Measurements from ENCODE around the gene PARD3.

PARD3 gene

DNA sequence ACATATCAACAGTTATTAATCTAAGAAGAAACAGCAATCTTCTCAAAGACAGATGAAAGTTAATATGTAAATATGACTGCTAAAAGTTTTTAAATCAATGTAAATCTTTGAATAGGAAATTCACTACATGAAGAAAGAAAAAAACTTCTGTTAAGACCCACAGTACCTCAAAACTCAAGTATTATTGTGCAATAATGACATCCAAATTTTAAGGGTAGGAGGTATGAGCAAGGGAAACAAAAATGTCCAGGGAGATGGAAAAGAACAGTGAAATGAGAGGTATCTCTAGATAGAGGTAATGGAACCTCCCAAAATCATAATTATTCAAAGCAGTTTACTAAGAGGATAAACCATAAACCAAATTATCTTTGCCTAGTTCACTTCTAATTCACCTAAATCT lies 436.8 kb downstream of the PARD3 start:
- POLR2A ChIA-PET = no interaction called here
- CTCF ChIA-PET = no interaction called here
- TF ChIP-seq, protein P1, sequence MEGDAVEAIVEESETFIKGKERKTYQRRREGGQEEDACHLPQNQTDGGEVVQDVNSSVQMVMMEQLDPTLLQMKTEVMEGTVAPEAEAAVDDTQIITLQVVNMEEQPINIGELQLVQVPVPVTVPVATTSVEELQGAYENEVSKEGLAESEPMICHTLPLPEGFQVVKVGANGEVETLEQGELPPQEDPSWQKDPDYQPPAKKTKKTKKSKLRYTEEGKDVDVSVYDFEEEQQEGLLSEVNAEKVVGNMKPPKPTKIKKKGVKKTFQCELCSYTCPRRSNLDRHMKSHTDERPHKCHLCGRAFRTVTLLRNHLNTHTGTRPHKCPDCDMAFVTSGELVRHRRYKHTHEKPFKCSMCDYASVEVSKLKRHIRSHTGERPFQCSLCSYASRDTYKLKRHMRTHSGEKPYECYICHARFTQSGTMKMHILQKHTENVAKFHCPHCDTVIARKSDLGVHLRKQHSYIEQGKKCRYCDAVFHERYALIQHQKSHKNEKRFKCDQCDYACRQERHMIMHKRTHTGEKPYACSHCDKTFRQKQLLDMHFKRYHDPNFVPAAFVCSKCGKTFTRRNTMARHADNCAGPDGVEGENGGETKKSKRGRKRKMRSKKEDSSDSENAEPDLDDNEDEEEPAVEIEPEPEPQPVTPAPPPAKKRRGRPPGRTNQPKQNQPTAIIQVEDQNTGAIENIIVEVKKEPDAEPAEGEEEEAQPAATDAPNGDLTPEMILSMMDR (IDR thresholded peaks at IDR 0.05; ENCODE audit: control extremely low read depth, extremely low read depth, low read depth, missing control alignments) = no peak
- no peak for DNase-seq (ENCODE audit: extremely low spot score)

DNA sequence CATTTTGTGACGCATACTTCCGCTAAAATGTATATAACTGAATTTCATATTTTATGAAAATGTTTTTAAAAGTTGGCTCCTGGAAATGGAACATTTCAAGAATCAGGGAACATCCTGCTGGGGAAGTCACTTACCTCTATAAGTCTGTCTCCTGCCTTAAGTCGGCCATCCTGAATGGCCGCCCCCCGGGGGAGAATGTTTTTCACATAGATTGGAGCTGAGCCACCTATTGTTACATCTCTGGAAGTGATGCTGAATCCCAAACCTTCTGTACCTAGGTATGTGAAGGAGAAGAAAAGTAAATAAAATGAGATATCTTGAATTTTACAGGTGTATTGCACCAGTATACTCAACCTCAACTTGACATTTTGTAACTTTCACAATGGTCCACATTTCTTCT lies 437.3 kb downstream of the PARD3 start:
- ChIA-PET CTCF (no interaction called here), POLR2A (no interaction called here)
- TF ChIP-seq, protein P1 (IDR thresholded peaks at IDR 0.05; ENCODE audit: control extremely low read depth, extremely low read depth, low read depth, missing control alignments) = no peak
- no peak for DNase-seq (ENCODE audit: extremely low spot score)

DNA sequence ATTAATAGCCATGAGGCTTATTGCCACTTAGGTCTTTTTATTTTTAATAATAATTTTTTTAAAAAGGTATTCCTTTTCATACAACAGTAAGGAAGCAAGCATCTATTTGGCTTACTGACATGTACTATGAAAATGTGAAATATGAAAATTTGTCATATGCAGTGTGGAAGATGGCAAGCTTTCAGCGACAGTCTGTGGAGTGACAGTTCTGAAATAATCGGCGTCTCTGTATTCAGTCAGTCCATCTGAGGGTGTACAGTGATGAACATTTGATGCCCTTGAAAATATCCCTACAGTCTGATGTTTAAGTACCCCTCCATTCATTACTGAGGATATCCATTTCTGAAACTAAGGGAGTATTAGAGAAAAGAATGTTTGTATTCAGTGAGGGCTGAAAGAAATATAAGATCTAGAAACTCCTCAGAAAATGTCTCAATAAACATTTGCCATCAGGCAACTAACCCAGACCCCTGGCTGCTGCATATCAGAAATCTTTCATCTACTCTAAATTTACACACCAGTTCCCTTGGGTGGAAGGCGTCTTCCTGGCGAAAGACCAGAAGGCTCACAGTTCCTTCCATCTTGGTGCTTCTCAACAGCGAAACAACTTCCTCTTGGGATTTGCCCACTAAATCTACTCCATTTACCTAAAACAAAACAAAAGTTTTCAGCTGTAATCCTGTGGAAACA lies 440.6 kb downstream of the PARD3 start:
- ChIA-PET CTCF (no interaction called here), POLR2A (no interaction called here)
- DNase-seq (ENCODE audit: extremely low spot score) = no peak
- TF ChIP-seq, protein P1 (IDR thresholded peaks at IDR 0.05; ENCODE audit: control extremely low read depth, extremely low read depth, low read depth, missing control alignments) = no peak

DNA sequence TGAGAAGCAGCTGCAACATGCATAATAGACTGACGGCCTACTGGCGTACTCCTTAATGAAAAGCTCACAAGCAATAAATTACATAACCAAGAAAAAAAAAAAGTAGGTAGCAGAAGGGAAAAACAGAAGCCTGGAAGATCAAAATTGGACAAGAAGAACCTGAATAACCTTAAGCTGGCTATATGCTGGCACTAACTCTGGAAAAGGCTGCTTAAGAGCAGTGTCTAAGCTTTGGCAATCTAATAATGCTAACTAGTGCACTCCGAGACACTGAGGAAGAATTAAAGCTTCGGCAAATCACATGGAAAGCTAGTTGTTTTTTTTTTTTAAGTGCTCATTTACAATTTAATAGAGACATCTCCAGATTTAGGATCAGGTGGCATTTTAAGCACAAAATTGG lies 441.9 kb downstream of the PARD3 start:
- POLR2A ChIA-PET = no interaction called here
- TF ChIP-seq, protein P1 (IDR thresholded peaks at IDR 0.05; ENCODE audit: control extremely low read depth, extremely low read depth, low read depth, missing control alignments) = no peak
- CTCF ChIA-PET = no interaction called here
- DNase-seq (ENCODE audit: extremely low spot score) = no peak

DNA sequence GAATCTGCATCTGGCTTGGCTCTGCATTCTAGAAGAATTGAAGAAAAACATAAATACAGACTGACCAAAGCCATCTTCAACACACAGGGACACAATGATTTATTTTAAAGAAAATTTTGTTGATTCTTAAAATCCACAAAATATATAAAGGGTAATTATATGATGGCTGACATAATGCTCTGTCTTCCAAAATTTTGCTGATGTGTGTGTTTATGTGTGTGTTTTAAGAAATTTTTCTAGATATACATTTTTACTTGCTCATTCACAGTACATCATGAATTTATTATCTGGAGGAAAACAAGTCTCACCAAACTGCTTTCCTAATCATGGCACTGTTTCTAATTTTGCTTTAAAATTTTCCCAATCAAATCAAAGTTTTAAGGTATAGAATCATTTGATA lies 442.6 kb downstream of the PARD3 start:
- CTCF ChIA-PET = no interaction called here
- no peak for DNase-seq (ENCODE audit: extremely low spot score)
- TF ChIP-seq, protein P1 (IDR thresholded peaks at IDR 0.05; ENCODE audit: control extremely low read depth, extremely low read depth, low read depth, missing control alignments) = no peak
- POLR2A ChIA-PET = no interaction called here

DNA sequence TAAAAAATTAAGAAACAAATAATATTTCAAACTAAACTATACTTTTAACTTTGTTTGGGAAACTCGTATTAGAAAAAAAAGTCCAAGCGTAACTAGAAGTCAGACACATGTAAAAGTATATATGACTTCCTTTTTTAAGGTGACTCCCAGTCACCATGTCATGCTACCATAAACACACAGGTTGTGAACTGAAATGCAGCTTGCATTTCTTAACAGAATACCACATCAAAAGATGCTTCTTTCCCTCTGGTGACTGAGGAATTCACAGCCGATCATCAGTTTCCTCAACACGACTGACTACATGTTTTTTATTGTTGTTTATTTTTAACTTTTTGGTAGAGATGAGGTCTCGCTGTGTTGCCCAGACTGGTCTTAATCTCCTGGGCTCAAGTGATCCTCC lies 445.0 kb downstream of the PARD3 start:
- TF ChIP-seq, protein P1 (IDR thresholded peaks at IDR 0.05; ENCODE audit: control extremely low read depth, extremely low read depth, low read depth, missing control alignments) = no peak
- DNase-seq (ENCODE audit: extremely low spot score) = no peak
- POLR2A ChIA-PET = no interaction called here
- CTCF ChIA-PET = interaction anchor here (1.1 to 1.6 kb wide), 2 partner anchors 13 to 30 kb away, joined by 3 to 5 read pairs; no protein-coding TSS in a partner anchor

All from GM10248 (cell line).